OCI-LY1 (cell line): ENCODE results near the gene SLC6A4.

Experiments
- H2AFZ ChIP-seq: fragments of 200-600 bp; sonication (generic), shearing (Covaris generic); 2 replicates; pipeline ENCODE4 v1.6.0; 2014; ENCODE audit warnings: antibody characterized with exemption, mild to moderate bottlenecking, low read length
- H3F3A ChIP-seq: fragments of 200-600 bp; sonication (generic), shearing (Covaris generic); 2 replicates; pipeline ENCODE4 v1.6.0; 2014; ENCODE audit warnings: mild to moderate bottlenecking, antibody characterized with exemption, low read length, moderate library complexity; ENCODE audit not compliant: insufficient read depth
- H3K27ac ChIP-seq: fragments of 200-600 bp; sonication (generic); 2 replicates; pipeline ENCODE4 v1.5.1; 2014; ENCODE audit warnings: low read length, mixed run types, mild to moderate bottlenecking, low read depth; ENCODE audit not compliant: poor library complexity, severe bottlenecking
- H3K27me3 ChIP-seq: fragments of 200-600 bp; sonication (generic); 2 replicates; pipeline ENCODE4 v1.6.0; 2014; ENCODE audit warnings: antibody characterized with exemption, mild to moderate bottlenecking, low read length, moderate library complexity; ENCODE audit not compliant: insufficient read depth
- H3K36me3 ChIP-seq: fragments of 200-600 bp; sonication (generic); 2 replicates; pipeline ENCODE4 v1.6.1; 2014; ENCODE audit warnings: mild to moderate bottlenecking, antibody characterized with exemption, low read length, moderate library complexity, mixed read lengths; ENCODE audit not compliant: insufficient read depth
- H3K4me1 ChIP-seq: fragments of 200-600 bp; sonication (generic); 2 replicates; pipeline ENCODE4 v1.5.1; 2014; ENCODE audit warnings: mild to moderate bottlenecking, low read length, moderate library complexity; ENCODE audit not compliant: insufficient read depth, severe bottlenecking
- H3K4me2 ChIP-seq: fragments of 200-600 bp; sonication (generic), shearing (Covaris generic); 2 replicates; pipeline ENCODE4 v1.6.1; 2014; ENCODE audit warnings: low read length
- H3K4me3 ChIP-seq: fragments of 200-600 bp; sonication (generic); 2 replicates; pipeline ENCODE4 v1.5.1; 2014; ENCODE audit warnings: low read length, low read depth, mild to moderate bottlenecking, mixed read lengths; ENCODE audit not compliant: poor library complexity, severe bottlenecking
- H3K79me2 ChIP-seq: fragments of 200-600 bp; shearing (Covaris generic); 2 replicates; pipeline ENCODE4 v1.6.1; 2016; ENCODE audit warnings: mixed run types, low read length, mixed read lengths; ENCODE audit not compliant: insufficient read depth
- H3K9ac ChIP-seq: fragments of 200-600 bp; sonication (generic), shearing (Covaris generic); 2 replicates; pipeline ENCODE4 v1.6.1; 2014; ENCODE audit warnings: mild to moderate bottlenecking, low read length, mixed read lengths
- H3K9me2 ChIP-seq: fragments of 200-600 bp; sonication (generic), shearing (Covaris generic); 2 replicates; pipeline ENCODE4 v1.6.1; 2014; ENCODE audit warnings: low read depth, mild to moderate bottlenecking, low read length, mixed read lengths
- H3K9me3 ChIP-seq: fragments of 200-600 bp; shearing (Covaris generic); 2 replicates; pipeline ENCODE4 v1.6.1; 2014; ENCODE audit warnings: low read length, mixed read lengths
- H4K20me1 ChIP-seq: fragments of 200-600 bp; sonication (generic), shearing (Covaris generic); 2 replicates; pipeline ENCODE4 v1.6.0; 2016; ENCODE audit warnings: mild to moderate bottlenecking, low read length; ENCODE audit not compliant: insufficient read depth
- CTCF ChIP-seq: fragments of 200-600 bp; sonication (generic), shearing (Covaris generic); IDR thresholded peaks from 2 replicates; pipeline ENCODE4 v1.5.1; 2017; ENCODE audit warnings: mild to moderate bottlenecking, antibody characterized with exemption, low read length, moderate library complexity, mixed read lengths
- EZH2 ChIP-seq: fragments of 200-600 bp; sonication (generic), shearing (Covaris generic); IDR thresholded peaks from 2 replicates; pipeline ENCODE4 v1.8.0; 2017; ENCODE audit warnings: borderline replicate concordance, mixed run types, mild to moderate bottlenecking, antibody characterized with exemption, low read length, moderate library complexity, mixed read lengths

SLC6A4 gene

GRCh38 chr17:30196504-30196903 is 39.0 kb downstream of the SLC6A4 start:
- Histone ChIP-seq H3K9me3 (no peaks in the 10 kb centered on the region), H3K9ac (no peak overlapping the region), H3K36me3 (no peaks in the 10 kb centered on the region), H3K27ac (no peak overlapping the region), H3K4me1 (no peaks in the 10 kb centered on the region), H3F3A (no peaks in the 10 kb centered on the region), H3K4me2 (no peak overlapping the region), H3K27me3 (no peaks in the 10 kb centered on the region), H3K79me2 (no peaks in the 10 kb centered on the region), H2AFZ (no peak overlapping the region), H4K20me1 (no peaks in the 10 kb centered on the region), H3K9me2 (no peaks in the 10 kb centered on the region), H3K4me3 (no peak overlapping the region)
- TF ChIP-seq CTCF (no peak), EZH2 (no peak)

DNA sequence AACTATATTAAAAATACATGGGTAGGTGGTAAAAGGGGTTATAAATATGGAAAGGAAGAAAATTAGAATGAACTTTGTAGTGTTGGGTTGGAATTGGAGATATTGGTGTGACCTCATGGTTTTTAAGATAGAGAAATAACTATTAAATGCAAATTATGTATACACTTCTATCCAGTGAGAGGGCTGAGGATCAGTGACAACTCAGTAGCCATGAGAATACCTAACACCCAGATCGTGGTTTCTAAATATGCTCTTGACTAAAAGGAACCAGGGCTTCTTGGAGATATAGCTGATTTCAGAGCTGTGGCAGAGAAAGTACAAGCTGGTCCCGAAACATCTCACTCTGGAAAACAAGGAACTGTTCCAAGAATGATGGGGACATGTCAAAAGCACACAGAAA is 44.4 kb downstream of the SLC6A4 start:
- no peak overlapping the region for H3K27ac ChIP-seq
- H3K4me1 ChIP-seq = no peaks in the 10 kb centered on the region
- no peak overlapping the region for H3K4me3 ChIP-seq
- no peaks in the 10 kb centered on the region for H3K9me2 ChIP-seq
- H3K9ac ChIP-seq = no peak overlapping the region
- no peaks in the 10 kb centered on the region for H3K27me3 ChIP-seq
- H3F3A ChIP-seq = no peaks in the 10 kb centered on the region
- peaks cover 18% of the 10 kb centered on the region for H3K36me3 ChIP-seq
- H3K9me3 ChIP-seq = no peaks in the 10 kb centered on the region
- H3K79me2 ChIP-seq = no peaks in the 10 kb centered on the region
- H2AFZ ChIP-seq = no peak overlapping the region
- H3K4me2 ChIP-seq = no peak overlapping the region
- no peak for TF ChIP-seq CTCF
- no peak for TF ChIP-seq EZH2
- no peaks in the 10 kb centered on the region for H4K20me1 ChIP-seq

DNA sequence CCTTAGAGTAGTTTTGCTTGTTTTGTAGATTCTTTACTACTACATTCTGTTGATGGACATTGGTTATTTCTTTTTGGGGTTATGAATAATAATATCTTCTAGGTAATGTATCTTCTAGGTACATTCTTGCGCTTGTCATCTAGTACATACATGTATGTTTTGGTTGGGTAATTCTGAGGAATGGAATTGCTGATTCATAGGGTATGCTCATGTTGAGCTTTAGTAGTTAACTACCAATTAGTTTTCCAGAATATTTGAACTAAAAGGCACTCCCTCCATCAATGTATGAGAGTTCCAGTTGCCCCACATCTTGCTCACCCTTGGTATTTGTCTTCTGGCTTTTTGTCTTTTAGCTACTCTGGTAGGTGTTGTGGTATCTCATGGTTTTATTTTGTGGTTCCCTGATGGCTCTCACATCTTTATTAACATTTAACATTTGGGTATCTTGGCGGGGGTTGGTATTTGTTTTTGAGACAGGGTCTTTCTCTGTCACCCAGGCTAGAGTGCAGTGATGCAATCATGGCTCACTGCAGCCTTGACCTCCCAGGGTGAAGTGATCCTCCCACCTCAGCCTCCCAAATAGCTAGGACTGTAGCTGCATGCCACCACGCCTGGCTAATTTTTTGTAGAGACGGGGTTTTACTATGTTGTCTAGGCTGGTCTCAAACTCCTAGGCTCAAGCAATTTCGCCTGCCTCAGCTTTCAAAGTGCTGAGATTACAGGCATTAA is 47.1 kb downstream of the SLC6A4 start:
- no peaks in the 10 kb centered on the region for H3K9me2 ChIP-seq
- no peaks in the 10 kb centered on the region for H3K9me3 ChIP-seq
- no peak for TF ChIP-seq CTCF
- TF ChIP-seq EZH2 = no peak
- H3K36me3 ChIP-seq = peaks cover 45% of the 10 kb centered on the region
- no peaks in the 10 kb centered on the region for H3K4me1 ChIP-seq
- no peak overlapping the region for H3K27ac ChIP-seq
- H3K9ac ChIP-seq = no peak overlapping the region
- H3K79me2 ChIP-seq = no peaks in the 10 kb centered on the region
- no peaks in the 10 kb centered on the region for H3K27me3 ChIP-seq
- H4K20me1 ChIP-seq = no peaks in the 10 kb centered on the region
- H3K4me3 ChIP-seq = no peak overlapping the region
- H3K4me2 ChIP-seq = no peak overlapping the region
- H2AFZ ChIP-seq = no peak overlapping the region
- H3F3A ChIP-seq = no peaks in the 10 kb centered on the region
